Measurements from ENCODE around the gene IL1RAPL1.
"Not testable (repeated sequence)": the region's sequence is repeated elsewhere in the genome, so short reads cannot be mapped to it uniquely, and the experiment has no call there.

Gene IL1RAPL1

DNA sequence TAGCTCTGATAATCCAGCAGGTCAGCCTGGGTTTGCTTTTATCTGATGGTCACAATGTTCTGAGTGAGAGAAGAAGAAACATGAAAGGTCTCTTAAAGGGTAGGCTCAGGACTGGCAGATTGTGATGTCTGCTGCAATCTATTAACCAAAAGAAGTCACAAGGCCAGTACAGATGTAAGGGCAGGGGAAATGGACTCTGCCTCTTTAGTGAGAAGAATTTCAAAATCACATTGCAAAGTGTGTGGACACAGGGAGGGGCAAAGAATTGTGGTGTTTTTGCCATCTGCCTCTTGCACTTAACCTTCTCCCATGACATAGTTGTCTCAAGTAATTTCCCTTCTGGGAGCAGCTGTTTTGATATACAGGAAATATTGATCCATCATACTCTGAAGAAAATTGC lies 40.9 kb downstream of the IL1RAPL1 start:
- no peak for DNase-seq

DNA sequence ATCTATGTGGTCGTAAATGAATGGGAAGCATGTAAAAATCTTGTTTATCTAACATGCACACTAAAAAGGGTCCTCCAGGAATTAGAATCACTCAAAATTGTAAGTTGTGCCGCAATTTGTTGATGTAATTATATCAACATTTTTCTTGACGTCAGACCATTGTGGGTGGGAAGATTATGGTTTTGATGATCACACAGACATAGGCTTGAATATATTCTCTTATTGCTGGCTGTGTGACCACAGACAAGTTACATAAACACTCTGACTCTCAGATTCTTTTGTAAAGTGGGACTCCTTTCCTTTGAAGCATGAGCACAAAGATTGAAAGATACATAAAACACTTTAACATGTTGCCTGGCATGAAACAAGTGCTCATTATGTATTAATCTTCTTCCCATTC lies 51.5 kb downstream of the IL1RAPL1 start:
- DNase-seq, result no peak

DNA sequence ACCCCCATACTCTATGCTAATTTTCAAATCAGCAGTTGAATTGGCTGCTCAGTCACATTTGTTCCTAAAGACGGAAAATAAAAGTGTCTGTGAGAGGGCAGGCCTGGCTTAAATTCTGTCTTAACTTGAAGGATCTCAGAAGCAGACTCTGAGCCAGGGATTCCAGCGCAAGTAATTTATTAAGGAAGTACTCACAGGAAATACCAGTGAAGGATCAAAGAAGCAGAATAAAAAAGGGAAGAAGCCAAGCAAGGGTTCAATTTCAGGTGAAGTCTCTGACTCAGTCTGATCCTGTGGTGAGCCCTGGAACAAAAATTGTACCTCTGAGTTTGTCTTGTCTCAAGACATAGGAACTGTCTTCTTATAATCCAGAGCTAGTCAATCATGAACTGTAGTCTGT lies 52.2 kb downstream of the IL1RAPL1 start:
- no peak for DNase-seq

DNA sequence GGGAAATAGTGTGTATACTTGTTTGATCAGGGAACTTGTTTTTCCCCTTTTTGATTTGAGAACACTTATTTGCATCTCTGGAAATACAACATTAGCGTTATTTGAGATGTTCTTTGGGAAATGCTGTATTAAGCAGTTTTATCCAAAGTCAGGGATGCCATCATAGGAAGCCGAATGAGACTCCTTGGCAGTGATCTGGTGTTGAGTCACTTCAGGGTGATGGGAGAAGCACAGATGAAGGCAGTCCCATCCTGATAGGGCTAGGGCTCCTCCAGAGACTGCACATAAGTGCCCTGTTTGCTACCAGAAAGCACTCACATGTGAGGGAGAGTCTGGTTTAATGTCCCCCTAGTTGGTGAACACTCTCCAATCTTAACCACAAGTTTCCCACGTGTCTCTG lies 62.3 kb downstream of the IL1RAPL1 start:
- no peak for DNase-seq

DNA sequence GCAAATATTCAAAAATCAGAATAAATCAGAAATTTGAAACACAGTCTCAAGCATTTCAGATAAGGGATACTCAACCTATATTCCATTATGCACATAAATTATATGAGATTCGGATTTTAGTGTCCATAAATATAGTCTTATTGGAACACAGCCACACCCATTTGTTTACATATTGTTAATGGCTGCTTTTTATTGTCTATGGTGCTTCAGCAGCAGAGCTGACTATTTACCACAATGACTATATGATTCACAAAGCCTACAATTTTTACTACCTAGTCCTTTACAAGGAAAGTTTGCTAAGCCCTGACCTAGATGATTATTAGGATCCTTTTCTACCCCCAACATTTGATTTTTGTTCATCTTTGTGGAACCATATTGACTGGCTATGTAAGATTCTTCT lies 63.9 kb downstream of the IL1RAPL1 start:
- DNase-seq, result no peak

DNA sequence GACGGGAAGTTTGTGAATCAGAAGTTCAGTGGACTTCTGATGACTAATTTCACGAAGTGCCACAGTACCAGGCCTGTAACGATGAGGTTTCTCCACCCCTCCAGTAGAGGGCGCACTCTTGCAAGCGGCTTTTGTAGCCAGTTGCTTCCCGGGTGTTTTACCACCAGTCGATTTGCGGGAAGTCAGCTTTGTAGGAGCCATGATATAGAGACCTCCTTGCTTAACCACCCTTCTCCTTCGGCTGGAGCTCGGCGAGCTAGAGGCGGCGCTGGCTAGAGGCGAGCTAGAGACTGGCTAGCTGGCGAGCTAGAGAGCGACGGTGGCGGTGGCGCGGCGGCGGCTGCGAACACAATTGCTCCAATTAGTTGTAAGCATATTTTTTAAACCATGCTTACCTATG lies 72.0 kb downstream of the IL1RAPL1 start:
- DNase-seq, result peak; percentile 20

DNA sequence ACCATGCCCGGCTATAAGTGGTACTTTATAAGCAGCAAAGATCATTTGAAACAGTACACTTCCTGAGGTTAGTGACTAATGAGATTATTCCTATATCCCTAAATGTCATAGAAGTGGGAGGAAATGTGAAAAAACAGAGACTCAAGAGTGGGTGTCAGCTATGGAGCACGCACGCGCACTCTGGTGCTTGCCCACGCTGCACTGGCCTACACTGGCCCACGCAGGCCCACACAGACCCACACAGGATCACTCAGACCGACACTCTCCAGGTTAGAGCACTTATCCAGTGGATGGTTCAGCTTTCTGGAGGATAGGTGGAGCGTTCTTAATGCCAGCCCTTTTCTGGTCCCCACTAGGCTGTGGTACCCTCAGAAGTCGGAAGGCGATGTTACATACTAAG lies 78.5 kb downstream of the IL1RAPL1 start:
- DNase-seq, result no peak

DNA sequence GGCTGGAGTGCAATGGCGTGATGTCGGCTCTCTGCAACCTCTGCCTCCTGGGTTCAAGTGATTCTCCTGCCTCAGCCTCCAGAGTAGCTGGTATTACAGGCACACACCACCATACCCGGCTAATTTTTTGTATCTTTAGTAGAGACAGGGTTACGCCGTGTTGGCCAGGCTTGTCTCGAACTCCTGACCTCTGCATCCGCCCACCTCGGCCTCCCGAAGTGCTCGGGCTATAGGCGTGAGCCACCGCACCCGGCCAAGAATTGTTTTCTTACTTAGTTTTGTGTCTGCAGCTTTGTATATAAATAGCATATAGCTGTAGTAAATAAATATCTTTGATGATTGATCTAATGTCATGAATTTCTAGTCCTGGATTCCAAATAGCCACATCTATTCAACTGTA lies 81.1 kb downstream of the IL1RAPL1 start:
- DNase-seq, result no peak

DNA sequence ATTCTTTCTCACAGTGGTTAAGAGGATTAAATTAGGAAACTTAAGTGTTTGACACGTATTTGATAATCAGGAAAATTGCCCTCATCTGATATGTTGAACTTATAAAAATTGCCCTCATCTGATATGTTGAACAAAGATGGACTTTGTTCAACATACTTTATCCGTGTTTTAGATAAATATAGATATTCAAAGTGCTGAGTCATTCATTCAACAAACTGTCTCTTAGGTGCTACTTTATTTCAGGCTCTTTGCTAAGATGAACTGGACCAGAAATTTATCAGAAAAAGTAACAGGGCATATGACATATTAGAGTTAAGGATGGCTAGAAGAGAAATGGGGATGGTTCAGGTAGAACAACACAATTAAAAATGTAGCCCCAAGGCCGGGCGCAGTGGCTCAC lies 81.7 kb downstream of the IL1RAPL1 start:
- no peak for DNase-seq

DNA sequence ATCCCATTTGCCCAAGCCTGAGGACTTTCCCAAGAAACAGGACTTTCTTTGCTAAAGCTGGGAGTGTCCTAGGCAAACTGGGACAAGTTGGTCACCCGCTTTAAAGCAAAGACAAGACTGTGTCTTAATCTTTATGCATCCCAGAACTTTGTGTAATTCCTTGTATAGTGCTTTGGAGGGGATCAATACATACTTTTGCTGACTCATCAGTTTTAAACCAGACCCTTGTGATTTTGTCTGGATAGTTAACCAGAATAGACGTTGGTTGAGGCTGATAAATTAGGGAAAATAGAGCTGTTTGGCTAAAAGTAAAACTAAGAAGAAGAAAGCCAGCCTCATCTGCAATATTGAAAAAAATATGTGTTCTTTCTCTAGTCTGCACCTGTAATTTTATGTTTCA lies 82.8 kb downstream of the IL1RAPL1 start:
- DNase-seq, result no peak

DNA sequence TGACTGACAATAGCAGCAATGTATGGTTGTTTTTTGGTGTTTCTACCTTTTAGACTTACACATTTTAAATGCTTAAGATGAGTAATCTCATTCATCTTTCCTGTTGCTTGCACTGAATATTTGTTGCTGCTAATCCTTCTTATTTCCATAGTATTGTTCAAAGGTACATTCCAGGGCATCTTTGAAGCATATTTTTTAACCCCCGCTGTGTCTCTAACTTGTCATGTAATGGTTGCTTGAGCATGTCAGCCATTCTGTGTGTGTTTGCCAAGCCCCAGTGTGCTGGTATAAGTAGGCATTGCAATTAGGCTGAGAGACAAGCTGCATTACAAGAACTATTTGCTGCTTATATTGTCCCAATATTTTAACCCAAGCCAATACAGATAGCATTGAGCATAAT lies 87.9 kb downstream of the IL1RAPL1 start:
- DNase-seq, result no peak

DNA sequence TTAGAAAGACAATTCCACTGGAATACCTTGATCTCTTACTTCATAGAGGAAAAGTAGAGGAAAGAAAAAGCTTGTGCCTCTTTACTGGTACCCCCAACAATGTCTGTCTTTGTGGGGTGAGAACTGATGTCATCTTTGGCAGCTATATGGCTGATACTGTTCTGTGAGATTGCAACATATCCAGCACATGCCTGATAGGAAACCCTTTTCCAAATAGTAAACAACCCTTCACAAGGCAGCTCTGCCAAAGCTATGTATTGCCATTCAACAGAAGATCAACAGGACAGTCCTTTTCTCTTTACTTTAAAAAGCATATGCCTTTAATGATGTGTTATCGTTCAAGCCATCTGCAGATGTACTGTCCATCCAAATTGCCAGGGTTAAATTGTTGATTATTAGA lies 105.9 kb downstream of the IL1RAPL1 start:
- DNase-seq, result no peak

DNA sequence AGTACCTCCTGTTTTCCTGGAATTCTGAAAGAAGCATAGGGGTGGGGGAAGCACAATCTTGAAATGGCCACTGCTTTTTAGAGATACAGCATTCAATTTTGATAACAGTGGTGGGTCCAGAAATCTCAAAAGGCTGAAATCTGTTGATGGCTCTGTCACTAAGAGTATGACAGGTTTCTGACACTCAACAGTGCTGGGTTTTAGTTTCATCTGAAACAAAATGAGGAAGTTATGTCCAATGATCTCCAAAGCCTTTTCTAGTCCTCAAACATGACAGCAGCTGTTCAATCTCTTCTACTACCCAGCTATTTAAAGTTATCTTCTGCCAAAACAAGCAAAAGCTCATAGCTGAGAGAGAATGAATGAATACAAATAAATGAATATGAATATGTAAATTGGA lies 110.5 kb downstream of the IL1RAPL1 start:
- no peak for DNase-seq

DNA sequence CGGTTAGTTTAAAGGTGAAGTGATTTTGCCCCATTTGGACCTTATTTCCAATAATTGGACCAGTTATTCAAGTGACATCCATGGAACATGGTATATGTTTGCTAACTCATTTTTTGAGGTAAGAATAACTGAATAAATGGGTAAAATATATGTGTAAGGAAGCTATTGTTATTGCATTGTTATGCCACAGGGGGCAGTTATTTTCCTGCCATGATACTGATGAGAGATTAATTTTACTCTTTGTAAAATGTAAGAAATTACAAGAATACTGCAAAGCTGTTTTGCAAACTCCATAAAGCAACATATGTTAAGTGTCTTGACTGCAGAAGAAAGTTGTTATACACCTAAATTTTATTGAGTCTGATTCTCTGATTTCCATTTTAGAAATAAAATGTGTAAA lies 114.0 kb downstream of the IL1RAPL1 start:
- DNase-seq, result no peak

DNA sequence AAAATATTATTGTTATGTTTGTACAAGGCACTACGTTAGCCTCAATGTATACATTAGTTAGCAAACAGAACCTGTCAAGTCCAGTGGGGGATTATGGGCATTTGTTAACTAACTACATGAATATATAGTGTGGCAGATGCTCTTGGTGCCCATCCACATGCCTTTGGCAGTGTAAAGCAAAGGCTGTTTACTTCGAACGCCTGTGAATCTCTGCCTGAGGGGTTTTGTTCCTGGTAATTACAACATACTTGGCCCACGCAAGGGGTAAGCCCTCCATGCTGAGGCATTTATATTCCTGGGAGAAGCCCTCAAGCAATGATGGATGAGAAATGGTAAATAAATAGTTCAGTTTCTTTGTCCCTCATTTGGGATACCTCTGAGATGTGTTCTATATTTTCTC lies 119.7 kb downstream of the IL1RAPL1 start:
- DNase-seq, result no peak

DNA sequence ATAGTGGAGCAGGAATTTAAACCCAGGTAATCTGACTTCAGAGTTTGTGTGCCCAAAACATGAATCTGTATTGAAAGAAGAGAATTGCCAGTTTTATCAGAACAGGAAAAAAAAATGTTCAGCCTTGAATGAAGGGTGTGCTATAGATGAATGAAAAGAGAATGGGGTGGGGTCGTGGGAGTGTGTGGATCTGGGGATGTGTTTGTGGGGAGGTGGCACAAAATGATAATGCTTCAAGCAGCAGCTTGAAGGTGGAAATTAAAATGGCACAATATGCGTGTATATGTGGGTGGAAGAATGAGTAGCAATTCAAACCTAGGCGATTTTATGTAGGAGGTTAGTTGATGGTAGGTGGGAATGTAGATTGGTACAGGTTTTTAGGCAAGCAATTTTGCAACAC lies 122.2 kb downstream of the IL1RAPL1 start:
- no peak for DNase-seq

DNA sequence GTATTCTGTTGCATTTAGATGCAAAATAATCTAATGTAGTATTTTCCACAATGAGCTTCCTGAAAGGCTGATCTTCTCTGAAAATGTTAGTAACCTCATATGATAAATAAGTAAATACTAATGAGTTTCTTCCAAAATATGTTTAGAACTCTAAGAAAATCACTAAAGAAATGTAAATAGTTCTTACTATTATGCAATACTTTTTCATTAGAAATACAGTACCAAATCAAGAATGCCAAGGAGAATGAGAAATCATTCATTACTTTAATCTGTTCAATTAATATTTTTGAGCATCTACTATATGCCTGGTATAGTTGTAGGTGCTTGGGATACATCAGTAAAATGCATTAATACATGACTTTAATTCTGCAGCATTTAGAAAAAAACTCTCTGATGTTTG lies 130.6 kb downstream of the IL1RAPL1 start:
- DNase-seq, result no peak

DNA sequence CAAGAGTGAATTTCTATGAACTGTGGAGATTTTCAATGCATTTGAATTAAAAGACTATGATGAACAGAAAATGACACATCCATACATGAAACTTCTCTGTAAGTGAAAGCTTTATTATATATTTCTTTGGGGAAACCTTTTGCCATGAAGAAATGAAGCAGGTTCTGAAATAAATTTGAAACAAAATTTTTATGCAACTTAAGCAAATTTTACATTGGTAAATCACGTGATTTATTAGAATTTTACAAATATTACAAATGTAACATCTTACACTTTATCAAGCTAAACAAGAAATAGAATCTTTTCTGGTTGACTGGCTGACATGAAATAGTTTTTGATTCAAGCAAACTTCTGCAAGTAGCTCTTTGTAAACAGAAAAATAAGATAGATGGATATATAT lies 131.2 kb downstream of the IL1RAPL1 start:
- DNase-seq, result no peak

DNA sequence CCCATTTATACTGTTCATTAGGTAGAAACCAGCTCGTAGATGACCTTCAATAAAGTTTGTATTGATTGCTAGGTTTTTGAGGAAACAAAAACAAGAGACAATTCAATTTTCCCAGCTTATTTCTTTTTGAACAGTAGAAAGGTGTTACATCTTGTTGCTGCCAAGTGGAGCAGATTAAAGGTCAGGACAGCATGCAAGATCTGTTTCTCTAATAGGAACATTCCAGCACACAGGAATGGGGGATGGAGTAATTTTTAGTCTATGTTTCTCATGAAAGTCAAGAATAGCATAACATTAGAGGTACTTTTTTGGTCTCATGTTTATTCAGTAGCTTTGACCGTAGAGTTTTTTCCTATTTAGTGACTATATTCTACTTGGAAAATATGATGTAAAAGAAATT lies 132.4 kb downstream of the IL1RAPL1 start:
- no peak for DNase-seq

DNA sequence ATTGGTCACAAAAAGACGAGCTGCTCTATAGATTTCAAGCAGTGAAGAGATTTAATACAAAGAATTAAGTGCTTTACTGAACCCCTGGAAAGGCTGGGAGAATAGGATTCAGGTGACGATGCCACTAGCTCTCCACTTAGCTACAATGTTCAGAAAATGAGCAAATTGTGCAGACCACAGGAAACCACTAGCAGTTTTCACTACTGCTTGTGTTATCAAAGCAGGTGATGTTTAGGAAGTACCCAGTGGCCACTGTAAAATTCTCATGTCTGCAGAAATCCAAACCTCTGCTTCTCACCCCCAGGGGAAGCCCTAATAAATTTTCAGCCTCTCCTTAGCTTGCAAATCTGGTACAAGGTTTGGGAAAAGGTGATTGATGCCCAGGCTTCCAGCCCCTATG lies 165.1 kb downstream of the IL1RAPL1 start:
- DNase-seq, result no peak

DNA sequence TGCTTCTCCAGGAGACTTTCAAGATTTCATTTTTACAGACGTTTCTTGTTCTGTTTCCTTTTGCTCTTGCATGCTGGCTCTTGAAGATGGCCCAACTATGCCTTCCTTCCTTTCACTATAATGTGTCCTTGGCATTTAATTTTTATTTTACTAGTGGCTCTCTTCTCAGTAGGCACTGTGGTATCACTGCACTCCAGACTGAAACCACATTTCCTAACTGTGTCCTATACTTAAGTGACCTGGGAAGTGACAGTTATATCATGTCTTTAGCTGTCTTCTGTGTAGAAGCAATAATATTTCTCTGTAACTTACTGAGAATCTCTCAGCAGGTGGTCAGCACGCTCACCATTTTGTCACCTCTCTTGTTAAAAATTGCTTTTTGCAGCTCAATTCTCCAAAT lies 168.9 kb downstream of the IL1RAPL1 start:
- DNase-seq, result no peak

DNA sequence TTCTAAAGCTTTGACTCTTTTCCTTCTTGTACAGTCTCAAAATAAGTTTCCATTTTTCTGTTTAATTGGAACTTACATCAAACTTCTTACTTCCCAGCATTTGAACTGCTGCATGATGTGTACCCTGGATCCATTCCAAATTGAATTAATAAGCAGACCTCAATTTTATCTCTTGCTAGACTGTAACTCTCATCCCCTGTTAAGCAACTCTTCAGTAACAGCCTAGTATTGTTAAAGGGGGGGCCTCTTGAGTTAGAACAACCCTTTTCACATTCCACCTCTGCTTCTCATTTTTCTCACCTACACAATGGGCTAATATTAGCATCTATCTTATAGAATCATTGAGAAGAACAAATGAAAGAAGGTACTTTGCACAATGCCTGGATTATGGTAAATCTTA lies 169.4 kb downstream of the IL1RAPL1 start:
- DNase-seq, result no peak

DNA sequence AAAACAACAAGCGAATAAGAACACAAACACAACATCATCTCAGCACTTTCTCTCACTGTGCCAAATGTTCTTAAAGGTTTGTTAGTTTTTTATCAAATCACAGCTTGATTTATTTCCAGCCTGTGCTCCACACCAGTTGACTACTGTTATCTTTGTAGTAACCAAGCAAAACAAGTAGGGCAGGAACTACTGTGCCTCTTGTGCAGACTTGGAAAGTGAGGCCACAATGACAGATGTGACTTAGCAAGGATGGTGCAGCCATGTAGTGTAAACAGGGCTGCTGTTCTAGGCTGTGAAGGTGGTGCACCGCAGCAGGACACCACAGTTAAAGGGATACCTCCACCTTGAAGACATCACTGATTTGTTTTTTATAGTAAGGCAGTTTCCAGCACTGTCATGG lies 170.0 kb downstream of the IL1RAPL1 start:
- no peak for DNase-seq

DNA sequence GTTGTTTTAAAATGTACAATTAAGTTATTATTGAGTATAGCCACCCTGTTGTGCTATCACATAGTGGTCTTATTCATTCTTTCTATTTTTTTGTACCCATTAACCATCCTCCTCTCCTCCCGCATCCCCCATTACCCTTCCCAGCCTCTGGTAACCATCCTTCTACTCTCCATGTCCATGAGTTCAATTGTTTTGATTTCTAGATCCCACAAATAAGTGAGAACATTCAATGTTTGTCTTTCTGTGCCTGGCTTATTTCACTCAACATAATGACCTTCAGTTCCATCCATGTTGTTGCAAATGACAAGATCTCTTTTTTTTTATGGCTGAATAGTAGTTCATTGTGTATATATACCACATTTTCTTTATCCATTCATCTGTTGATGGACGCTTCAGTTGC lies 179.3 kb downstream of the IL1RAPL1 start:
- not testable (repeated sequence) for DNase-seq

DNA sequence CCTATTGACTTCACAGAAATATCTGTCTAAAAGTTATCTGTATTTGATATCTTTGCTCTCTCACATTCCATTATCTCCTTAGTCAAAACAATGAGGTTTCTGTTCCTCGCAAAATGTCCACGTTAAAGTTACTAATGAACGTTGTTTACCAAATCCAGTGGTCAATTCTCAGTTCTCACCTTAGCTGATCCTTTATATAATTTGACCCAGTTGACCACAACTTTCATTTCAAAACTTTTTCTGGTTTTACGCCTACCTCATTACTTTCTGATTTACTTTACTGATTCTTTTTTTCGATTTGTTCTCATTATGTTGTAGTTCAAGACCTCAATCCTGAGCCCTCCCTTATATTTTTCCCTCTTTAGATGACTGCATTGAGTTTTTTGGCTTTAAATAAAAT lies 186.6 kb downstream of the IL1RAPL1 start:
- no peak for DNase-seq

DNA sequence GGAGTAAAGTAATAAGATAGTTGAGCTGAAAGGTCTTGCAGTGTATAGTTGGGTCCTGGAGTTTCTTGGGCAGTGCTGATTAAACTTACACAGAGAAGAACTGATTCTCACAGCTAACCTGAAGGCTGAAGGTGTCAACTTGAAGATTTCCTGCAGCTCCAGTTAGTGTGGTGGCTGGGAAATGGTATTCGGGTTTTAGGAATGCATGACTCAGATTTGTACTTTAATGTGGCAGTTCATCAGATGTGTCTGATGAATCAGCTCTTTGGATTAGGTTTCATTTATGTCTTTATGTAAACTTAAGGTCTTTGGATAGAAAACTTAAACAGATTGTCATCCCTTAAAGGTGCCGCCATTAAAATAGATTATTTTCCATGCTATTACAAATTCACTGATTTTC lies 200.0 kb downstream of the IL1RAPL1 start:
- no peak for DNase-seq
